Suprapubic skin (tissue), 4 donors: Measurements from ENCODE around the gene UBE3C. TPM values are rescaled to one million over a fixed set of nuclear protein-coding genes. Genes with fewer than 3 reads are reported as not detected.
"Not testable (repeated sequence)": the region's sequence is repeated elsewhere in the genome, so short reads cannot be mapped to it uniquely, and the experiment has no call there.

Experiments
- DNase-seq, 2 donors: peaks; one replicate each; pipeline ENCODE4 v3.0.0-alpha.2; 2019; ENCODE audit warnings: low spot score in 2 of 2
- H3K27ac ChIP-seq: fragments of 200-600 bp; sonication (generic); one replicate; pipeline ENCODE4 v1.5.1; 2019
- H3K27me3 ChIP-seq: fragments of 200-600 bp; sonication (generic); one replicate; pipeline ENCODE4 v1.5.1; 2019
- H3K36me3 ChIP-seq: fragments of 200-600 bp; sonication (generic); one replicate; pipeline ENCODE4 v1.5.1; 2019
- H3K4me1 ChIP-seq: fragments of 200-600 bp; sonication (generic); one replicate; pipeline ENCODE4 v1.5.1; 2019
- H3K4me3 ChIP-seq: fragments of 200-600 bp; sonication (generic); one replicate; pipeline ENCODE4 v1.5.1; 2019; ENCODE audit warnings: mild to moderate bottlenecking
- H3K9me3 ChIP-seq: fragments of 200-600 bp; sonication (generic); one replicate; pipeline ENCODE4 v1.5.1; 2019
- EP300 ChIP-seq: sonication (generic); formaldehyde crosslinking; IDR thresholded peaks from one replicate; pipeline ENCODE4 v1.6.1; 2017; ENCODE audit warnings: antibody characterized with exemption
- POLR2A ChIP-seq, 2 donors: fragments of 450-650 bp; IDR thresholded peaks; one replicate each; pipeline ENCODE4 v1.6.1; 2017; ENCODE audit warnings: antibody characterized with exemption in 2 of 2, mild to moderate bottlenecking in 2 of 2, moderate library complexity in 2 of 2
- POLR2AphosphoS5 ChIP-seq, 3 donors: sonication (generic); formaldehyde crosslinking; IDR thresholded peaks; one replicate each; pipeline ENCODE4 v1.6.1; 2017; ENCODE audit warnings: antibody characterized with exemption in 3 of 3
- WGBS: methylation state at CpG from one replicate; pipeline ENCODE4 v1.1.5; 2018; 5-methylcytosine and 5-hydroxymethylcytosine counted together
- total RNA-seq, 4 donors: library from RNA; depleted of rRNA; stranded (reverse); fragments of >200 nt; gene quantifications; one replicate each; pipeline ENCODE4 v1.1.0, GENCODE V29; 2016
- TF ChIP-seq, protein P1 (sequence below), 2 donors: fragments of 200-600 bp in 1 of 2; fragments of 450-650 bp in 1 of 2; sonication (generic) in 1 of 2; IDR thresholded peaks; one replicate each; pipeline ENCODE4 v1.5.1; 2016 to 2019; ENCODE audit warnings: antibody characterized with exemption in 2 of 2, mild to moderate bottlenecking in 1 of 2, moderate library complexity in 1 of 2

Gene UBE3C
- total RNA-seq, 4 donors from 2014 or later, result 66.2 to 88.1 (median 77.8) TPM

DNA sequence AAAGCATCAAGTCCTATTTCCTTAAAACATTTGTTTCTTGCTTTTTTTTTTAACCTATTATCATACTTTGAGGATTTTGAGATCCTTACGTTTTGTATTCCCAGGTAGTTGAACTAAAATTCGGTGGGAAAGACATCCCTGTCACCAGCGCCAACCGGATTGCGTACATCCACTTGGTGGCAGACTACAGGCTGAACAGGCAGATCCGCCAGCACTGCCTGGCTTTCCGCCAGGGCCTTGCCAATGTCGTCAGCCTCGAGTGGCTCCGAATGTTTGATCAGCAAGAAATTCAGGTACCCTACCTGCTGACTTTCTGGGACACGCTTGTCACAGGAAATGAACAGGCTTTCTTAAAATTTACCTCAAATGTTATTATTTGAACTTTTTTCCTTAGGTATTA, 115.1 kb downstream of the UBE3C start:
- Histone ChIP-seq H3K4me3 (no peak overlapping the region), H3K4me1 (no peaks in the 10 kb centered on the region), H3K9me3 (no peaks in the 10 kb centered on the region), H3K27ac (no peak overlapping the region), H3K36me3 (peaks cover 64% of the 10 kb centered on the region), H3K27me3 (no peaks in the 10 kb centered on the region)
- 62% methylated on average over 11 of the region's 11 CpGs for WGBS
- TF ChIP-seq, protein P1, sequence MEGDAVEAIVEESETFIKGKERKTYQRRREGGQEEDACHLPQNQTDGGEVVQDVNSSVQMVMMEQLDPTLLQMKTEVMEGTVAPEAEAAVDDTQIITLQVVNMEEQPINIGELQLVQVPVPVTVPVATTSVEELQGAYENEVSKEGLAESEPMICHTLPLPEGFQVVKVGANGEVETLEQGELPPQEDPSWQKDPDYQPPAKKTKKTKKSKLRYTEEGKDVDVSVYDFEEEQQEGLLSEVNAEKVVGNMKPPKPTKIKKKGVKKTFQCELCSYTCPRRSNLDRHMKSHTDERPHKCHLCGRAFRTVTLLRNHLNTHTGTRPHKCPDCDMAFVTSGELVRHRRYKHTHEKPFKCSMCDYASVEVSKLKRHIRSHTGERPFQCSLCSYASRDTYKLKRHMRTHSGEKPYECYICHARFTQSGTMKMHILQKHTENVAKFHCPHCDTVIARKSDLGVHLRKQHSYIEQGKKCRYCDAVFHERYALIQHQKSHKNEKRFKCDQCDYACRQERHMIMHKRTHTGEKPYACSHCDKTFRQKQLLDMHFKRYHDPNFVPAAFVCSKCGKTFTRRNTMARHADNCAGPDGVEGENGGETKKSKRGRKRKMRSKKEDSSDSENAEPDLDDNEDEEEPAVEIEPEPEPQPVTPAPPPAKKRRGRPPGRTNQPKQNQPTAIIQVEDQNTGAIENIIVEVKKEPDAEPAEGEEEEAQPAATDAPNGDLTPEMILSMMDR (IDR thresholded peaks at IDR 0.05), result no peak
- DNase-seq, result no peak

DNA sequence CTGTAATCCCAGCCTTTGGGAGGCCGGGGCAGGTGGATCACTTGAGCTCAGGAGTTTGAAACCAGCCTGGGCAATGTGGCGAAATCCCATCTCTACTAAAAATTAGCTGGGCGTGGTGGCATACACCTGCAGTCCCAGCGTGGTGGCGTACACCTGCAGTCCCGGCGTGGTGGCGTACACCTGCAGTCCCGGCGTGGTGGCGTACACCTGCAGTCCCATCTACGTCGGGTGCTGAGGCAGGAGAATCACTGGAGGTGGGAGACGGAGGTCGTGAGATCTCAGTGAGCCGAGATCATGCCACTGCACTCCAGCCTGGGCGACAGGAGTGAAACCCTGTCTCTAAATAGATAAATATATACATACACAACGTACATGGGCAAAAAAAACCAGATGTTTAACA, 116.1 kb downstream of the UBE3C start:
- not testable (repeated sequence) for H3K27ac ChIP-seq, H3K9me3 ChIP-seq, H3K4me1 ChIP-seq, H3K27me3 ChIP-seq, H3K4me3 ChIP-seq, DNase-seq
- 97% methylated on average over 16 of the region's 18 CpGs for WGBS
- H3K36me3 ChIP-seq, result peaks cover 64% of the 10 kb centered on the region

DNA sequence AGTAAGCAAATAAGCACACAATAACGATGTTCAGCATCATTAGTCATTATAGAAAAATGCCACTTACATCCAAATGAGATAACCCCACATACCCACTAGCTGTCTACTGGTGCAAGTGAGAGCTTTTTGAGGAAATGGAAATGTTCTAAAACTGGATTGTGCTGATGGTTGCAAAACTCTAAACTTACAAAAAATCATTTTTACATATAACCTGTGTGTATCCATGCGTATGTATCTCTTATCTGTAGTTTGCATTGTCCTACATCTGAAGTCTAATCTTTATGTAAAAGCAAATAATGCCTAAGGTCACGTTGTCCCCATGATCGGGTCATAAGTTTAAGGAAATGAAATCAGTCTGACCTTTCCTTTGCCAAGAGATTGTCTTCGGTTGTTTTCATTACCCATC, 116.5 kb downstream of the UBE3C start:
- no peaks in the 10 kb centered on the region for H3K27me3 ChIP-seq
- no peak overlapping the region for H3K4me3 ChIP-seq
- no peak overlapping the region for H3K27ac ChIP-seq
- TF ChIP-seq, protein P1 (IDR thresholded peaks at IDR 0.05), result no peak
- no peak for TF ChIP-seq EP300
- no peak for TF ChIP-seq POLR2AphosphoS5 (IDR thresholded peaks at IDR 0.05)
- no peak for TF ChIP-seq POLR2A (IDR thresholded peaks at IDR 0.05)
- peaks cover 64% of the 10 kb centered on the region for H3K36me3 ChIP-seq
- no peaks in the 10 kb centered on the region for H3K9me3 ChIP-seq
- H3K4me1 ChIP-seq, result no peaks in the 10 kb centered on the region
- 75% methylated on average over 5 of the region's 5 CpGs for WGBS
- no peak for DNase-seq

DNA sequence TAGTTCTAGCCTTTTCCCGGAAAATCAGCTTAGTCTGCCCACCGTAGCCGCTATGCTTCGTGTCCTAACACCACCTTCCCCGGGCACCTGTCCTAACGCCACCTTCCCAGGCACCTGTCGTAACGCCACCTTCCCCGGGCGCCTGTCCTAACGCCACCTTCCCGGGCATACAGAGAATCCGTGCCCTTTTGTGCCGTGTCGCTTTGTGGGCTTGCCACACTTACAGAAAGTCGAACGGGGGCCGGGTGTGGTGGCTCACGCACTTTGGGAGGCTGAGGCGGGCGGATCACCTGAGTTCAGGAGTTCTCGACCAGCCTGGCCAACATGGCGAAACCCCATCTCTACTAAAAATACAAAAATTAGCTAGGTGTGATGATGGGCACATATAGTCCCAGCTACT, 124.4 kb downstream of the UBE3C start:
- H3K27me3 ChIP-seq, result no peaks in the 10 kb centered on the region
- no peak for DNase-seq
- no peak overlapping the region for H3K27ac ChIP-seq
- no peak for TF ChIP-seq POLR2A (IDR thresholded peaks at IDR 0.05)
- no peak for TF ChIP-seq EP300
- TF ChIP-seq, protein P1 (IDR thresholded peaks at IDR 0.05), result no peak
- H3K4me1 ChIP-seq, result no peaks in the 10 kb centered on the region
- no peaks in the 10 kb centered on the region for H3K9me3 ChIP-seq
- WGBS, result 95% methylated on average over 23 of the region's 23 CpGs
- peaks cover 68% of the 10 kb centered on the region for H3K36me3 ChIP-seq
- H3K4me3 ChIP-seq, result no peak overlapping the region

DNA sequence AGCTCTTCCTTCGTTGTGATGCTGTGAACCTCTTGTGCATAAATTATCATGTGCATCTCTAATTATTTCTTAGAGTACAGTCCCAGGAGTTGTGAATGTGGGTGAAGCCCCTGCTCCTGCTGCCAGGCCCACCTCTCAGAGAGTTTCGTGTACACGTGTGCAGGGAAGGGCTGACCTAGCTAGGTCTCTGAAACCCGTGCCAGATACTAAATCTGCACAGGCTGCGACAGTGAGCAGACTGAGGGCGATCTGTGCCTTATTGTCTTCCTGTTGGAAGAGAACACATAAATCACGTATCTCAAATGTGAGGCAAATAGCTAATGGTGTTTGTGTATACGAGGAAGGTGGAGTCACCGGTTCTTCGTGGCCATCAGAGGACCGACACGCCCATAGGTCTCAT, 126.3 kb downstream of the UBE3C start:
- no peaks in the 10 kb centered on the region for H3K4me1 ChIP-seq
- TF ChIP-seq, protein P1 (IDR thresholded peaks at IDR 0.05), result no peak
- TF ChIP-seq POLR2A (IDR thresholded peaks at IDR 0.05) (no peak), EP300 (no peak), POLR2AphosphoS5 (IDR thresholded peaks at IDR 0.05) (no peak)
- H3K27me3 ChIP-seq, result no peaks in the 10 kb centered on the region
- WGBS, result 95% methylated on average over 12 of the region's 12 CpGs
- peaks cover 60% of the 10 kb centered on the region for H3K36me3 ChIP-seq
- H3K4me3 ChIP-seq, result no peak overlapping the region
- H3K9me3 ChIP-seq, result no peaks in the 10 kb centered on the region
- no peak for DNase-seq
- no peak overlapping the region for H3K27ac ChIP-seq

DNA sequence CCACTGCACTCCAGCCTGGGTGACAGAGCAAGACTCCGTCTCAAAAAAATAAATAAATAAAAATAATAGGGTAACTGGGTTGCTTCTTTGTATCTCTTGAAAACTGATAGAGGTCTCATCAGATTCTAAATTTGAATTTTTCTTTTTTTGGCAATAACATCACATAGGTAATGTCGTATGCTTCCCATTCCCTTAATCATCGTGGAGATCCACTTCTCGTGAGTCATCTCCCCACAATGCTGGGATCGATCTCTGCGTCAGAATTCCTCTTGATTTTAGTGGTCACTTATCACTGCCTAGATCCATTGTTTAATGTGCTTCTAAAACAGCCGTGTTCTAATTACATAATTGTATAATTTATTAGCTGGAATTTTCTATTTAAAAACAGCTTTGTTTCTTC, 127.5 kb downstream of the UBE3C start:
- H3K4me3 ChIP-seq, result no peak overlapping the region
- H3K27me3 ChIP-seq, result no peaks in the 10 kb centered on the region

More for the DNA sequence above, 127.5 kb downstream of the UBE3C start:
- Histone ChIP-seq H3K36me3 (peaks cover 55% of the 10 kb centered on the region), H3K4me1 (peaks cover 4% of the 10 kb centered on the region), H3K9me3 (no peaks in the 10 kb centered on the region), H3K27ac (no peak overlapping the region)
- 92% methylated on average over 7 of the region's 7 CpGs for WGBS
- DNase-seq, result peak in 1 of 2 donors; percentile 24
- TF ChIP-seq, protein P1 (IDR thresholded peaks at IDR 0.05), result no peak
- no peak for TF ChIP-seq EP300
- no peak for TF ChIP-seq POLR2A (IDR thresholded peaks at IDR 0.05)
- no peak for TF ChIP-seq POLR2AphosphoS5 (IDR thresholded peaks at IDR 0.05)
